ENCODE data around the gene TXNDC15. TPM values are rescaled to one million over a fixed set of nuclear protein-coding genes. Genes with fewer than 3 reads are reported as not detected.
A peak's percentile ranks its signal among the peaks of the same experiment; 100 is the strongest.

The TXNDC15 gene
- total and polyA plus RNA-seq, 2 of the 13 experiments (the other 11 are each of a cell fraction or from before 2014, with no cell fraction given): 22.2 to 49.9 TPM

- TF ChIP-seq TEF (CRISPR knock-in tag; IDR thresholded peaks at IDR 0.05): no peak; the same call in 1 of the 2 replicates
- TF ChIP-seq KLF6 (CRISPR knock-in tag; IDR thresholded peaks at IDR 0.05): peak; percentile 88
- TF ChIP-seq ZNF547 (CRISPR knock-in tag; IDR thresholded peaks at IDR 0.05): peak; percentile 93
- TF ChIP-seq ZEB1 (IDR thresholded peaks at IDR 0.05; ENCODE audit: insufficient replicate concordance, low read depth): peak; percentile 61
- TF ChIP-seq PTBP1 (IDR thresholded peaks at IDR 0.05; ENCODE audit: low read depth, low read length, poor library complexity, severe bottlenecking): peak; percentile 34
- TF ChIP-seq ETV6 (CRISPR knock-in tag; conservative IDR thresholded peaks at IDR 0.05): peak; percentile 93
- TF ChIP-seq HNRNPLL (IDR thresholded peaks at IDR 0.05; ENCODE audit: low read depth, low read length, poor library complexity, severe bottlenecking): peak; percentile 81
- TF ChIP-seq ZBTB1 (CRISPR knock-in tag; IDR thresholded peaks at IDR 0.05; ENCODE audit: borderline replicate concordance): no peak
- TF ChIP-seq ZNF441 (CRISPR knock-in tag; IDR thresholded peaks at IDR 0.05; ENCODE audit: borderline replicate concordance): peak; percentile 83; the same call in 1 of the 2 replicates
- no peak for TF ChIP-seq ARNT (IDR thresholded peaks at IDR 0.05)
- no peak for TF ChIP-seq THYN1 (CRISPR knock-in tag; IDR thresholded peaks at IDR 0.05; ENCODE audit: borderline replicate concordance, low read depth)
- peak; percentile 49; the same call in 1 of the 2 replicates for TF ChIP-seq ZNF609 (CRISPR knock-in tag; IDR thresholded peaks at IDR 0.05; ENCODE audit: borderline replicate concordance)
- peak; percentile 91 for TF ChIP-seq ZBTB43 (CRISPR knock-in tag; conservative IDR thresholded peaks at IDR 0.05)
- TF ChIP-seq NFE2 (CRISPR knock-in tag; IDR thresholded peaks at IDR 0.05): no peak
- TF ChIP-seq SP1 (IDR thresholded peaks at IDR 0.05): no peak
- 0 out of 2 replicates have a peak, but pooled peaks have one; percentile 20 for TF ChIP-seq SP1 (CRISPR knock-in tag; IDR thresholded peaks at IDR 0.05)
- TF ChIP-seq ZNF17 (CRISPR knock-in tag; IDR thresholded peaks at IDR 0.05): no peak
- peak; percentile 93 for TF ChIP-seq DR1 (CRISPR knock-in tag; IDR thresholded peaks at IDR 0.05)
- peak; percentile 98 for TF ChIP-seq TFDP1 (CRISPR knock-in tag; IDR thresholded peaks at IDR 0.05; ENCODE audit: borderline replicate concordance)
These were observed 28.1 kb upstream of the TXNDC15 start, which contains the start of gene C5orf24 (continued) for GRCh38 chr5:134845852-134846640.

Data from HepG2 (cell line).